SU-DHL-6 (cell line): ENCODE results near the gene RNF14.

ENCODE experiments used
- H2AFZ ChIP-seq: fragments of 200-600 bp; sonication (generic); 2 replicates; pipeline ENCODE4 v1.6.1; 2014; ENCODE audit warnings: low read depth, mild to moderate bottlenecking, moderate library complexity, mixed read lengths, antibody characterized with exemption, low read length; ENCODE audit not compliant: severe bottlenecking
- H3F3A ChIP-seq: fragments of 200-600 bp; shearing (Covaris generic); 2 replicates; pipeline ENCODE4 v1.6.0; 2016; ENCODE audit warnings: antibody characterized with exemption, mild to moderate bottlenecking; ENCODE audit not compliant: insufficient read depth
- H3K27ac ChIP-seq: fragments of 200-600 bp; sonication (generic); 2 replicates; pipeline ENCODE4 v1.5.1; 2016; ENCODE audit warnings: low read depth, mild to moderate bottlenecking, low read length, moderate library complexity, mixed read lengths
- H3K27me3 ChIP-seq: fragments of 200-600 bp; sonication (generic), shearing (Covaris generic); 2 replicates; pipeline ENCODE4 v1.6.0; 2014; ENCODE audit warnings: mild to moderate bottlenecking, low read length
- H3K36me3 ChIP-seq: fragments of 200-600 bp; sonication (generic); 2 replicates; pipeline ENCODE4 v1.6.1; 2014; ENCODE audit warnings: mild to moderate bottlenecking, low read length, mixed read lengths
- H3K4me2 ChIP-seq: fragments of 300-600, 200-600 bp; shearing (Covaris generic), sonication (generic); 2 replicates; pipeline ENCODE4 v1.6.0; 2014; ENCODE audit warnings: low read length, low read depth, mild to moderate bottlenecking; ENCODE audit not compliant: poor library complexity, severe bottlenecking
- H3K4me3 ChIP-seq: fragments of 200-600 bp; sonication (generic); 2 replicates; pipeline ENCODE4 v1.5.1; 2014; ENCODE audit warnings: antibody characterized with exemption, low read length, mild to moderate bottlenecking, mixed read lengths; ENCODE audit not compliant: insufficient read depth, poor library complexity, severe bottlenecking
- H3K79me2 ChIP-seq: fragments of 200-600 bp; sonication (generic); 2 replicates; pipeline ENCODE4 v1.6.1; 2014; ENCODE audit warnings: mild to moderate bottlenecking, low read length, moderate library complexity; ENCODE audit not compliant: insufficient read depth
- H3K9ac ChIP-seq: fragments of 200-600 bp; sonication (generic); 2 replicates; pipeline ENCODE4 v1.7.0; 2014; ENCODE audit warnings: mild to moderate bottlenecking, low read length
- H3K9me2 ChIP-seq: fragments of 200-600 bp; sonication (generic); replicated peaks from 2 replicates; pipeline ENCODE4 v1.6.1; 2014; ENCODE audit warnings: low read length; ENCODE audit not compliant: insufficient read depth
- H3K9me3 ChIP-seq: fragments of 200-600 bp; sonication (generic); 2 replicates; pipeline ENCODE4 v1.6.1; 2014; ENCODE audit warnings: low read length, mixed read lengths; ENCODE audit not compliant: insufficient read depth
- H4K20me1 ChIP-seq: fragments of 200-600 bp; sonication (generic); 2 replicates; pipeline ENCODE4 v1.6.1; 2014; ENCODE audit warnings: low read depth, mild to moderate bottlenecking, antibody characterized with exemption, low read length, moderate library complexity, mixed read lengths
- EZH2phosphoT487 ChIP-seq: fragments of 200-600 bp; sonication (generic), shearing (Covaris generic); conservative IDR thresholded peaks from 2 replicates; pipeline ENCODE4 v1.6.1; 2018; ENCODE audit warnings: mild to moderate bottlenecking, antibody characterized with exemption, low read length, moderate library complexity, mixed read lengths
- TF ChIP-seq, protein P1 (sequence below): fragments of 200-600 bp; sonication (generic); IDR thresholded peaks from one replicate; pipeline ENCODE4 v1.5.1; 2017; ENCODE audit warnings: antibody characterized with exemption, mild to moderate bottlenecking, low read length, moderate library complexity; ENCODE audit not compliant: insufficient read depth, poor library complexity, severe bottlenecking

RNF14 gene

DNA sequence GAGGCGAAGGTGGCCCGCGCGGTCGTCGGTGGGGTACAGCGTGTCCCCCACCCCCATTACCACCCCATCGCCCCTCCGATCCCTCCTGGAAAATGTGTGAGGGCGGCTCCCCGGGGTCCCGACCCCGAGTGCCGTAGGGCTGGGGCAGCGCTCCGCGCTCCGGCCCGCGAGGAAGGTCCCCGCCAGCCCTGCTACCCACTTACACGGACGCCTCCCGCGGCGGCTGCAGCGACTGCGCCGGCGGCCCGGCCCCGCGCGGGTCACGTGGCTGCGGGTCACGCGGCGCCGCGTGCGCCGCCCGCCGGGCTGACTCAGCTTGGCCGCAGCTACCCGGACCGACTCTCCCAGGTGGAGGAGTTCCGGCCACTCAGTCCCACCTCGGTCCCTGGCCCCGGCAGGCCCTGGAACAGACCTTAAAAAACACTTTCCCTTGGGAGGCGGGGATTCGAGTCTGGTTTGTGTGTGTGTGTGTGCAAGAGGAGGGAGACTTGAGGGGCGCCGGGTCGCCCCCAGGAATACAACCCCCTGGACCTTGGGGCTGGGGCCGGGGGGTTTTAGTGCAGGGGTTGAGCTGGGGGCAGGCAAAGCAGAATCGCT, 44.0 kb downstream of the RNF14 start, which contains the start of gene GNPDA1:
Gene GNPDA1, minus strand, starts transcription at position 236 of the 597 bp plus-strand sequence. CDS start 992 bp downstream, outside the sequence.
- Histone ChIP-seq H3K79me2 (no peaks in the 10 kb centered on the region), H3K9me2 (no peaks in the 10 kb centered on the region), H3K4me3 (peak within 1 kb of the TSS; percentile 67), H3K36me3 (no peaks in the 10 kb centered on the region), H3K9ac (peak within 1 kb of the TSS; percentile 67), H3K27me3 (no peaks in the 10 kb centered on the region), H3F3A (no peaks in the 10 kb centered on the region), H2AFZ (peak within 1 kb of the TSS; percentile 97), H4K20me1 (no peaks in the 10 kb centered on the region), H3K27ac (no peak within 1 kb of the TSS), H3K9me3 (no peaks in the 10 kb centered on the region), H3K4me2 (peak within 1 kb of the TSS; percentile 80)
- TF ChIP-seq, protein P1, sequence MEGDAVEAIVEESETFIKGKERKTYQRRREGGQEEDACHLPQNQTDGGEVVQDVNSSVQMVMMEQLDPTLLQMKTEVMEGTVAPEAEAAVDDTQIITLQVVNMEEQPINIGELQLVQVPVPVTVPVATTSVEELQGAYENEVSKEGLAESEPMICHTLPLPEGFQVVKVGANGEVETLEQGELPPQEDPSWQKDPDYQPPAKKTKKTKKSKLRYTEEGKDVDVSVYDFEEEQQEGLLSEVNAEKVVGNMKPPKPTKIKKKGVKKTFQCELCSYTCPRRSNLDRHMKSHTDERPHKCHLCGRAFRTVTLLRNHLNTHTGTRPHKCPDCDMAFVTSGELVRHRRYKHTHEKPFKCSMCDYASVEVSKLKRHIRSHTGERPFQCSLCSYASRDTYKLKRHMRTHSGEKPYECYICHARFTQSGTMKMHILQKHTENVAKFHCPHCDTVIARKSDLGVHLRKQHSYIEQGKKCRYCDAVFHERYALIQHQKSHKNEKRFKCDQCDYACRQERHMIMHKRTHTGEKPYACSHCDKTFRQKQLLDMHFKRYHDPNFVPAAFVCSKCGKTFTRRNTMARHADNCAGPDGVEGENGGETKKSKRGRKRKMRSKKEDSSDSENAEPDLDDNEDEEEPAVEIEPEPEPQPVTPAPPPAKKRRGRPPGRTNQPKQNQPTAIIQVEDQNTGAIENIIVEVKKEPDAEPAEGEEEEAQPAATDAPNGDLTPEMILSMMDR, result no peak
- no peak for TF ChIP-seq EZH2phosphoT487

DNA sequence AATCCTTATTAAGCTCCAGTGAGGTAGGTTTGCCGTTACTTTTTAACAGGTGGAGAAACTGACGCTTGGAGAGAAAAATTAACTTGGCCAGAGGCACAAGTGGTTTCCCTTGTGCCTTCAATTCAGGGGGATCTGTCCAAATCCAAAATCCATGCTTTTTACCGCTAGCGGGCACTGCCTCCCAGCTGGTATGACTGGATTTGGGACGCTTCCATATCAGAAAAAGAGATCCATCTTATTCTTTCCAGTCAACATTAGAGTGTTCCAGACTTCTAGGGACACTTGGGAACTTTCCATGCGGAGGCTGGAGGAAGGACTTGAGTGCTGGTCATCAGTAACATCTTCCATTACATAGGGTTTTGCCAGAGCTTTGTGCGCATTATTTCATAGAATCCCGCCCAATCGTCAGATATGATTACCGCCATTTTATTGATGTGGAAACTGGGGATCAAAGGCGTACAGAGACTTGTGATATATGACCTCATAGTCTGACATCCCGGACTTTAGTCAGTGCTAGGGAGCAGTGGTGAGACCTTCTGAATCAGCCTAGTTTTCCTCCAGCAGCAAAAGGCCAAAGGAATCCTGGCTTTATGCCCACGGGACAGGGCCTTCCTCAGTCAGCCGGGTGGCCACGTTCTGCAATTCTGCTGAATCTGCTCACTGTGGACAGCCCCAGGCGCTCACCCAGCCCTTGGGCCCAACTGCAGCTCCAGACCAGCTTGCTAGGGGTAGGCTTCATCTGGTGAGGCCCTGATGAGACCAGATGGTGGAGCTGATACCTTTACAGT, 45.0 kb downstream of the RNF14 start:
- Histone ChIP-seq H3K79me2 (no peaks in the 10 kb centered on the region), H3K36me3 (no peaks in the 10 kb centered on the region), H3K4me3 (no peak overlapping the region), H3F3A (no peaks in the 10 kb centered on the region), H3K27ac (no peak overlapping the region), H3K27me3 (no peaks in the 10 kb centered on the region), H4K20me1 (no peaks in the 10 kb centered on the region), H2AFZ (peak overlapping the region; percentile 97), H3K9me3 (no peaks in the 10 kb centered on the region), H3K9ac (0 out of 2 replicates have a peak overlapping the region, but pooled peaks have one; percentile 67), H3K9me2 (no peaks in the 10 kb centered on the region), H3K4me2 (peak overlapping the region; percentile 80)
- TF ChIP-seq EZH2phosphoT487, result no peak

DNA sequence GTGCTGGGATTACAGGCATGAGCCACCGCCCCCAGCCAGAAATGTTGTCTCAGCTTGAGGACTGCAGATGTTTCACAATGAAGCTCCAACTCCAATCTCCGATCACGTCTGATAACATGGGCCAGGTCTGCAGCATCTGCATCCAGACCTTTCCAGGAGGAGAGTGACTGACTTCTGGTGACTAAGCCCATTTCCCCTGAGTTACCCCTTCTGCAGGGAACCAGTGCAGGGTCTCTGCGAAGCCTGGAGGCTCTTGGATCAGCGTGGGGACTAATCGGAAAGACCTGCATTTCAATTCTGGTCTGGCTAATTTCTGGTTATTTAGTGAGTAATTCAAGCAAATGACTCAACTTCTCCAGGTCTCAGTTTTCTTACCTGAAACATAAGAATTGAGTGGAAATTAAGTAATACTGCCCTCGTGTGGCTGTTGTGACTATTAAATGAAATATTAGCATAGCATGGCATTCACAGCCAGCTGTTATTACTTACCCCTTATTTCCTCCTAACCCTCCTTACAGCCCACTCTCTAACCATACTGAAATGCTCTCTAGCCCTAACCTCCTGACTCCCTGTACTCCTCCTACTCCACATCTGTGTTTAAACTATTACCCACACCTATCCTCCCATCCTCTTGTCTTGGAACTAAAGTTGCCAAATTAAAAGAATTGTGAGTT, 46.1 kb downstream of the RNF14 start:
- Histone ChIP-seq H3K27ac (no peak overlapping the region), H3K79me2 (no peaks in the 10 kb centered on the region), H3K36me3 (no peaks in the 10 kb centered on the region), H3K27me3 (no peaks in the 10 kb centered on the region), H3K4me2 (no peak overlapping the region), H3K9me2 (no peaks in the 10 kb centered on the region), H3K9ac (no peak overlapping the region), H2AFZ (no peak overlapping the region), H3K9me3 (no peaks in the 10 kb centered on the region), H3K4me3 (no peak overlapping the region), H4K20me1 (no peaks in the 10 kb centered on the region), H3F3A (no peaks in the 10 kb centered on the region)
- no peak for TF ChIP-seq EZH2phosphoT487
- TF ChIP-seq, protein P1, result peak; percentile 43
